DND-41 (cell line): ENCODE data around the gene CSNK2B.

Experiments used
- CTCF ChIP-seq: IDR thresholded peaks from 2 replicates; pipeline ENCODE4 v1.5.1; 2012; ENCODE audit warnings: borderline replicate concordance, low read length, moderate library complexity, mild to moderate bottlenecking; ENCODE audit not compliant: poor library complexity, severe bottlenecking; ENCODE audit errors: extremely low read depth
- EZH2 ChIP-seq: IDR thresholded peaks from 3 replicates; pipeline ENCODE4 v1.6.1; 2012; ENCODE audit warnings: borderline replicate concordance, low read depth, mild to moderate bottlenecking, moderate library complexity, low read length, inconsistent platforms; ENCODE audit not compliant: severe bottlenecking

GRCh38 chr6:31707701-31708100 is 41.8 kb downstream of the CSNK2B start:
- TF ChIP-seq CTCF (no peak), EZH2 (no peak)
